ENCODE results near the gene GOLGA6L6.
"Not testable (repeated sequence)": the region's sequence is repeated elsewhere in the genome, so short reads cannot be mapped to it uniquely, and the experiment has no call there.

DNA sequence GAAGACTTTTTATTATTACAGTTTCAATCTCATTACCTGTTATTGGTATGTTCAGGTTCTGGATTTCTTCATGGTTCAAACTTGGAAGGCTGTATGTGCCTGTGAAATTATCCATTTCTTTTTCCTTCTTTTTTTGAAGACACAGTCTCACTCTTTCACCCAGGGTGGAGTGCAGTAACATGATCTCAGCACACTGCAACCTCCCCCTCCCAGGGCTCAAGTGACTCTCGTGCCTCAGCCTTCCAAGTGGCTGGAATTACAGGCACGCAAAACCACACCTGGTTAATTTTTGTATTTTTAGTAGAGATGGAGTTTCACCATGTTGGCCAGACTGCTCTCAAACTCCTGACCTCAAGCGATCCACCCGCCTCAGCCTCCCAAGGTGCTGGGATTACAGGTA is 52.3 kb downstream of the GOLGA6L6 start:
- TF ChIP-seq, protein P1, sequence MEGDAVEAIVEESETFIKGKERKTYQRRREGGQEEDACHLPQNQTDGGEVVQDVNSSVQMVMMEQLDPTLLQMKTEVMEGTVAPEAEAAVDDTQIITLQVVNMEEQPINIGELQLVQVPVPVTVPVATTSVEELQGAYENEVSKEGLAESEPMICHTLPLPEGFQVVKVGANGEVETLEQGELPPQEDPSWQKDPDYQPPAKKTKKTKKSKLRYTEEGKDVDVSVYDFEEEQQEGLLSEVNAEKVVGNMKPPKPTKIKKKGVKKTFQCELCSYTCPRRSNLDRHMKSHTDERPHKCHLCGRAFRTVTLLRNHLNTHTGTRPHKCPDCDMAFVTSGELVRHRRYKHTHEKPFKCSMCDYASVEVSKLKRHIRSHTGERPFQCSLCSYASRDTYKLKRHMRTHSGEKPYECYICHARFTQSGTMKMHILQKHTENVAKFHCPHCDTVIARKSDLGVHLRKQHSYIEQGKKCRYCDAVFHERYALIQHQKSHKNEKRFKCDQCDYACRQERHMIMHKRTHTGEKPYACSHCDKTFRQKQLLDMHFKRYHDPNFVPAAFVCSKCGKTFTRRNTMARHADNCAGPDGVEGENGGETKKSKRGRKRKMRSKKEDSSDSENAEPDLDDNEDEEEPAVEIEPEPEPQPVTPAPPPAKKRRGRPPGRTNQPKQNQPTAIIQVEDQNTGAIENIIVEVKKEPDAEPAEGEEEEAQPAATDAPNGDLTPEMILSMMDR (IDR thresholded peaks at IDR 0.05): not testable (repeated sequence)
- not testable (repeated sequence) for TF ChIP-seq POLR2A, POLR2AphosphoS5 (IDR thresholded peaks at IDR 0.05)
